Small intestine (tissue), 7 donors: ENCODE measurements around the gene CCDC188. TPM values are rescaled to one million over a fixed set of nuclear protein-coding genes. Genes with fewer than 3 reads are reported as not detected.

ENCODE experiments used
- DNase-seq, 2 donors: peaks; one replicate each; pipeline versions ENCODE4 v3.0.0 to v3.0.0-alpha.2; 2013
- FAIRE-seq: peaks from 2 replicates; lab custom pipeline; 2012; peaks lifted over from hg19 to GRCh38; lab: Jason Lieb, UNC
- H3K27ac ChIP-seq, 3 donors: one replicate each; pipeline ENCODE4 v1.5.1; 2013; ENCODE audit warnings: low read length in 2 of 3, mild to moderate bottlenecking in 2 of 3, control low read depth in 1 of 3, inconsistent platforms in 1 of 3, low read depth in 1 of 3, moderate library complexity in 1 of 3
- H3K27me3 ChIP-seq, 3 donors: one replicate each; pipeline ENCODE4 v1.6.1; 2013; ENCODE audit warnings: low read length in 3 of 3, inconsistent platforms in 1 of 3; ENCODE audit not compliant: control insufficient read depth in 3 of 3, insufficient read depth in 3 of 3
- H3K36me3 ChIP-seq, 3 donors: one replicate each; pipeline ENCODE4 v1.6.1; 2013; ENCODE audit warnings: low read length in 3 of 3, inconsistent platforms in 1 of 3, low read depth in 1 of 3, mild to moderate bottlenecking in 1 of 3, moderate library complexity in 1 of 3; ENCODE audit not compliant: control insufficient read depth in 3 of 3, insufficient read depth in 2 of 3
- H3K4me1 ChIP-seq, 3 donors: one replicate each; pipeline ENCODE4 v1.6.1; 2013; ENCODE audit warnings: low read length in 2 of 3, inconsistent platforms in 1 of 3, low read depth in 1 of 3, mild to moderate bottlenecking in 1 of 3, moderate library complexity in 1 of 3; ENCODE audit not compliant: control insufficient read depth in 3 of 3, insufficient read depth in 2 of 3
- H3K4me3 ChIP-seq, 3 donors: one replicate each; pipeline ENCODE4 v1.5.1; 2013; ENCODE audit warnings: low read length in 3 of 3, control low read depth in 1 of 3, inconsistent platforms in 1 of 3, low read depth in 1 of 3, mild to moderate bottlenecking in 1 of 3, moderate library complexity in 1 of 3
- H3K9me3 ChIP-seq, 2 donors: one replicate each; pipeline ENCODE4 v1.6.1; 2013; ENCODE audit warnings: low read depth in 1 of 2, low read length in 1 of 2; ENCODE audit not compliant: control insufficient read depth in 2 of 2, insufficient read depth in 1 of 2
- WGBS, 3 donors: extraction: QIAGEN DNeasy Blood & Tissue Kit; methylation state at CpG; one replicate each; pipeline ENCODE4 v1.1.7; 2013; 5-methylcytosine and 5-hydroxymethylcytosine counted together
- polyA plus RNA-seq, 4 donors: library from polyadenylated mRNA; stranded (reverse) in 3 of 4; unstranded in 1 of 4; fragments of 200-250 nt in 3 of 4; fragments of 120-200 nt in 1 of 4; gene quantifications; one replicate each; pipeline versions ENCODE4 v1.2.1 to v1.2.3, GENCODE V29; 2013
- donor health status: healthy with polysubstance abuse.
- donor health status: control.
- donor health status: control.
- donor health status: Bipolar disorder and iron deficiency.
- donor health status: healthy.

The CCDC188 gene
- polyA plus RNA-seq, 4 donors, result 1.2 to 1.6 TPM; not detected in 2

DNA sequence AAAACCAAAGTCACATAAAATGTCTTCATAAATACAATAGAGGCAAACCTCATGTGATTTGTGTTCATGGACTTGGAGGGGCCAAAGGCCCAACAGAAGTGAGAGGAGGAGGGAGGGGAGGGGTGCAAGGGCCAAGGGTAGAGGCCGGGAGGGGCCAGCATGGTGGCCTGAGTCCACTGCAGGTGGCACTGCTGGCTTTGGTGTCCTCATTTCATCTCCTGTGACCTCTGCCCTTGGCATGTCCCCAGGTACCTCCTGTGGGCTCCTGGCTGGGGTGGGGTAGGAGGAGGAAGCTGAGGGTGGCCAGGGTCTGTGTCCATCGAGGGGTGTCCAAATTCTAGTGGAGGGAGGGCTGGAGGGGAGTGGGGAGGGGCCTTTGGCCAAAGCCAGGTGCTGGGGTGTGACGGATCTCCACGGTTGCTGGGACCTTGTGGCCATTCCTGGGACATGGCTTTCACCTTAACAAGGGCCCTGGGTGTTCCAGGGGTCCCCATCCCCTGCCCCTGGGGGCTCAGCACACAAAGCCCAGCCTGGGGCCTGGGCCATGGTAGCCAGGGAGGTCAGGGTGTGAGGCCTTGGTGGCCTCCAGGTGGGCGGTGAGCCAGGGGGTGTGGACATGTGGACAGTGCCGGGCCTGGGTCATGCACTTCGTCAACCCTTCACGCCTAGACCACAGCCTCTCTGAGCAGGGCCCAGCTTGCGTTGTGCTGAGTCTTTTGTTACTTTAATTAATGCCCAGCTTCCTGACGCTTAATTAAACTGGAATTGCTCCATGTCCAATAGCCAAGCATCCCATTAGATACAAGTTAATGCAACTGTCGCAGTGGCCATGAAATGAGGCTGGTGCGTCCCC is 20.7 kb upstream of the CCDC188 start:
- Histone ChIP-seq H3K36me3 (no peaks in the 10 kb centered on the region), H3K27ac (no peak overlapping the region), H3K9me3 (no peaks in the 10 kb centered on the region), H3K27me3 (no peaks in the 10 kb centered on the region), H3K4me1 (peaks cover 0 to 17% (median 0%) of the 10 kb centered on the region in 3 donors), H3K4me3 (no peak overlapping the region)
- WGBS, 3 donors, result 73 to 84% (median 75%) methylated on average over 12 of the region's 12 CpGs
- FAIRE-seq, result no peak
- no peak for DNase-seq

DNA sequence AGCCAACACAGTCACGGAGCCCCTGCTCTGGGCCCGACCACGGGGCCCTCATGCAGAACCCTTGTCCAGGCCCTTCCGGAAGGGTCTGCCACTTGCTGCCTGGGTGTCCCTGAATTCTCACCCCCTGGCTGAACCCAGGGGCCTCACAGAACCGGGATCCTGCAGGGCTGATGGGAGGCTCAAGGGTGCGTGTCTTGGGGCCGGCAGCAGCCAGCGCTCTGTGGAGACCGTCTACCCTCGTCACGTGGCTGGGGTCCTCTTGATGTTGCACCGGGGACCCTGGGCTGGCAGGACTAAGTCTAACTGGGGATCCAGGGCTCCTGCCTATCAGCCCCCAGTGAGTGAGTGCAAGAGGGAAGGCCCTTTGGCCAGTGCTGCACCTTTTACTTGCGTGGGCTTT is 19.3 kb upstream of the CCDC188 start:
- Histone ChIP-seq H3K4me1 (peaks cover 0 to 17% (median 0%) of the 10 kb centered on the region in 3 donors), H3K27me3 (no peaks in the 10 kb centered on the region), H3K4me3 (no peak overlapping the region), H3K27ac (no peak overlapping the region), H3K36me3 (no peaks in the 10 kb centered on the region), H3K9me3 (no peaks in the 10 kb centered on the region)
- DNase-seq (no peak), FAIRE-seq (no peak)
- 88 to 92% (median 91%) methylated on average over 13 of the region's 13 CpGs for WGBS, 3 donors

DNA sequence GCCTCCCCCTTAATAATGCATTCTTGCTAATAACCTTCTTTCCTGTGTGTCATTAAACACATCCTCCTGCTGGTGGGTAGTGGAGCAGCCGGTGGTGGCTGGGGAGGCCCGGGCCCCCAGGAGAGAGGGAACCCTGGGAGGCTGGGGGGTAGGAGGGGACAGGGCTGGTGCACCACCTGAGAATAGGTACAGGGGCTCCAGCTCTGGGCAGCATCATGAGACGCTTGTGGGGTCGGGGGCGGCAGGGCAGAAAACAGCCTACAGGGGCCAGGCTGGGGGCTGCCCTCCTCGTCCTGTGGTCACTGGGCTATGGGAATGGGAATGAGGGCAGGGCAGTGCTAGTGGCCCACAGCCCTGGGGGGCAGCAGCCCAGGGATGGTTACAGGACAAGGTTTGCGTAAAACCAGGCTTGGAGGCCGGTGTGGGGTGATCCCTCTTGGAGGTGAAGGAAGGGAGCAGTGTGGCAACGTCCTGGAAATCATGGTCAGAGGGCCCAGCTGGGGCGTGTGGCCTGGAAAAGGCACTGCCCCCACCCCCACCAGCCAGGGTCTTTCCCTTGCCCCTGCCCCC is 18.5 kb upstream of the CCDC188 start:
- no peak overlapping the region for H3K4me3 ChIP-seq
- H3K36me3 ChIP-seq, result no peaks in the 10 kb centered on the region
- DNase-seq, result no peak
- H3K9me3 ChIP-seq, result no peaks in the 10 kb centered on the region
- no peak for FAIRE-seq
- H3K4me1 ChIP-seq, result peaks cover 0 to 13% (median 0%) of the 10 kb centered on the region in 3 donors
- H3K27ac ChIP-seq, result no peak overlapping the region
- 75 to 81% (median 78%) methylated on average over 8 to 10 of the region's 10 CpGs for WGBS, 3 donors
- no peaks in the 10 kb centered on the region for H3K27me3 ChIP-seq

DNA sequence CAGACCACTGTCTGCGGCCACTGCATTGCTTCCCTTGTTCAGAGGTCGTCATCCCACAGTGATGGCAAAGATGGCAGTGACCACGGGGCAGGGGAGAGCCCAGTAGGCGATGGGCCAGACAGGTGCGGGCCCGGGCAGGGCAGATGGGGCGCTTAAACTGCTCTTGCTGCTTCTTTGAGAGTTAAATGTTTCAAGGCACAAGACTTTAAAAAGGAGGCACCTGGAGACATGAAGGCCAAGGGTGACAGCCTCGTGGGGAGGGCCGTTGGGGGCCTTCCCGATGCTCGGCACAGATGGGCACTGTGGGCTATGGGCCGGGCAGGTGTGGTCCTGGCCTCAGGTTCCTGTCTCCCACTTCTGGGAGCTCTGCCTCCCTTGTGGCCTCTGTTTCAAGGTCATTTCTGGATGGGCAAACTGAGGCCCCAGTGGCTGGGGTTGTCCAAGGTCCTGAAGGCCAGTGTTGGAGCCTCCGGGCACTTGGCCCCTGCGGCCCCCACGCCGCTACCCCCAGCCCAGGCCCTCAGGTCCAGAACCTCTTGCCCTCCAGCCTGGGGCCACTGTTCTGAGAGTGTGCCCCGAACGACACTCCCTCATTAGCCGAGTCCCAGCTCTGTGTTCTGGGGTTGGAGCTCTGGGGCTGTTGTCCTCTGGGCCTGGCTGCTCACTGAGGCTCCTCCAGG is 16.9 kb upstream of the CCDC188 start:
- FAIRE-seq (no peak), DNase-seq (no peak)
- H3K4me3 ChIP-seq, result no peak overlapping the region
- H3K27me3 ChIP-seq, result no peaks in the 10 kb centered on the region
- H3K9me3 ChIP-seq, result no peaks in the 10 kb centered on the region
- H3K4me1 ChIP-seq, result no peaks in the 10 kb centered on the region
- H3K27ac ChIP-seq, result no peak overlapping the region
- WGBS, 3 donors, result 73 to 74% (median 74%) methylated on average over 18 to 19 of the region's 19 CpGs
- H3K36me3 ChIP-seq, result no peaks in the 10 kb centered on the region

DNA sequence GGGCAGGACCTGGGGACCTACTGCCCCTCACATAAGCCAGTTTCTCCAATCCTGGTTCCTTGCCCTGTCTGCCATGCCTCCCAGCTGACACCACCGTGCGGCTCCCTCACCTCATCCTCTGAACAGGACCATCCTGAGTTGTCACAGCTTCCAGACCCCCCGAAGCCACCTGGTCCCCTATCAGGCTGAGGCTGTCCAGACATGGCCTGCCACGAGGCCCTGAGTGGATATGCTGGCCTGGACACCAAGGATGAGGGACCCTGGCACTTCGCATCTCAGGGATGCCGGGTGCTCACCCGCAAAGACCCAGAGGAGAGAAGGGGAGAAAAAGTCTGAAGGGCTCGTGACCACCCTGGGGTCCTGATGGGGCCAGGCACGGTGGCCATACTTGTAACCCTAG is 15.8 kb upstream of the CCDC188 start:
- Histone ChIP-seq H3K27ac (no peak overlapping the region), H3K4me1 (no peaks in the 10 kb centered on the region), H3K36me3 (no peaks in the 10 kb centered on the region), H3K4me3 (no peak overlapping the region), H3K9me3 (no peaks in the 10 kb centered on the region), H3K27me3 (no peaks in the 10 kb centered on the region)
- WGBS, 3 donors, result 84 to 92% (median 85%) methylated on average over 9 of the region's 9 CpGs
- no peak for FAIRE-seq
- no peak for DNase-seq

DNA sequence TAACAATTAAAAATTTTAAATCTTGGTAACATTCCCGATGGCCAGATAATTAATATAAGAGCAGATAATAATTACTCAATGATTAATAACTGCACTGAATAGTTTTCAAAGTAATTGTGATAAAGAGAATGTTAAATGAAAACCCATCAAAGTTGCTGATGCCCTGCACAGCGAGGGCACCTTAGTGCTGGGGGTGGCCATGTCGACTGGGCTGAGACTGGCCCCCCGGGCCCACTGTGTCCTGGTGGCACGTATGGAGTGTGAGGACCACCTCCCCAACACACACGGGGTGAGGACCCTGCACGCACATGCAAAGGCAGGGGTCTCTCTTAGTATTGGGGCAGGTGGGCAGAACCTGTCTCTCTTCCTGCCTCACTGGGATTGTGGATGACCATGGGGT is 15.1 kb upstream of the CCDC188 start:
- Histone ChIP-seq H3K4me1 (no peaks in the 10 kb centered on the region), H3K4me3 (no peak overlapping the region), H3K27ac (no peak overlapping the region), H3K9me3 (no peaks in the 10 kb centered on the region), H3K36me3 (no peaks in the 10 kb centered on the region), H3K27me3 (no peaks in the 10 kb centered on the region)
- FAIRE-seq (no peak), DNase-seq (no peak)
- 77 to 90% (median 86%) methylated on average over 6 to 7 of the region's 7 CpGs for WGBS, 3 donors

DNA sequence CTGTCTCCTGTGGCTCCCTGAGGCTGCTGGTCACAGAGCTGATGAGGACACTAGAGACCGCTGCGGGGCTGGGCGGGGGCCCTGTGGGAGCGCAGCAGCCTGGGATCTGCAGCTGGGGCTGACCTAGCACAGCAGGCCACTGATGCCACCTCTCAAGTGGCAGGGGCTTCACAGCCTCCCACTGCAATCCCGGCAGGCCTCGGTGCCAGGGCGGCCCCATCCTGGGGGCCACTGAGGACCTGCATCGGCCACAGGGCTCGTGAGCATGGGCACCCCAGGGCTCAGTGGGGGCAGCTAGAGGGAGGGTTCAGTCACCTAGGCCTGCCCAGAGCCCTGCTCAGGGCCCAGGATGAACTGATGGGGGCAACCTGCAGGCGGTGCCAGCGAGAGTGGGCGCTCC is 14.6 kb upstream of the CCDC188 start:
- no peaks in the 10 kb centered on the region for H3K36me3 ChIP-seq
- no peak for DNase-seq
- WGBS, 3 donors, result 91 to 93% (median 93%) methylated on average over 12 of the region's 12 CpGs
- FAIRE-seq, result no peak
- no peaks in the 10 kb centered on the region for H3K27me3 ChIP-seq
- H3K4me3 ChIP-seq, result no peak overlapping the region
- no peaks in the 10 kb centered on the region for H3K9me3 ChIP-seq
- H3K4me1 ChIP-seq, result no peaks in the 10 kb centered on the region
- H3K27ac ChIP-seq, result no peak overlapping the region

DNA sequence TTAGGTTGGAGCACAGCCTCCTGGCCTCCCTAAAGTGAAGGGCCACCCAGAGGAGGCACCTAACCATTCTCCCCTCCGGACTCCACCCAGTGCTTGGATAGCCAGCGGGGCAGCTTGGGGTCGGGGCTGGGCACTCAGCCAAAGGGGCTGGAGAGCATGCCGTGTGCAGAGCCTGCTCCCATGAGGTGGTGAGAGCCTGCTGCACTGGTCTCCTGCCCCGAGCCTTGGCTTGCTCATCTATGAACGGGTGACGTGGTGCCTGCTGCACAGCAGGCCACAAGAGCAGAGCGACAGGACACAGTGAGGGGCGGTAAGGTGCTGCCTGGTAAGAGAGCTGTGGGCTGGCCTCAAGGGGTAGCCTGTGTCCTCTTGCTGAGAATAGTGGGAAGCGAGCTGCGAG is 14.0 kb upstream of the CCDC188 start:
- H3K27ac ChIP-seq, result no peak overlapping the region
- 71 to 76% (median 72%) methylated on average over 11 of the region's 11 CpGs for WGBS, 3 donors
- FAIRE-seq, result no peak

More for the DNA sequence above, 14.0 kb upstream of the CCDC188 start:
- DNase-seq, result no peak
- no peaks in the 10 kb centered on the region for H3K36me3 ChIP-seq
- no peaks in the 10 kb centered on the region for H3K4me1 ChIP-seq
- no peaks in the 10 kb centered on the region for H3K27me3 ChIP-seq
- no peaks in the 10 kb centered on the region for H3K9me3 ChIP-seq
- no peak overlapping the region for H3K4me3 ChIP-seq
